HG02852 (cell line): ENCODE data around the gene DRG1.
"Not testable (repeated sequence)": the region's sequence is repeated elsewhere in the genome, so short reads cannot be mapped to it uniquely, and the experiment has no call there.

ENCODE experiments used
- ATAC-seq: cut with Tn5 transposase; IDR thresholded peaks from one replicate; pipeline ENCODE4 v1.9.1; 2021; ENCODE audit warnings: mild to moderate bottlenecking, moderate library complexity; ENCODE audit not compliant: unreplicated experiment

The DRG1 gene

GRCh38 chr22:31399211-31400022 lies at the start of gene DRG1:
TSS of gene DRG1 (plus strand) at chr22:31399604. CDS start at chr22:31399684, 80 bp downstream.
- ATAC-seq, result peak; percentile 93

DNA sequence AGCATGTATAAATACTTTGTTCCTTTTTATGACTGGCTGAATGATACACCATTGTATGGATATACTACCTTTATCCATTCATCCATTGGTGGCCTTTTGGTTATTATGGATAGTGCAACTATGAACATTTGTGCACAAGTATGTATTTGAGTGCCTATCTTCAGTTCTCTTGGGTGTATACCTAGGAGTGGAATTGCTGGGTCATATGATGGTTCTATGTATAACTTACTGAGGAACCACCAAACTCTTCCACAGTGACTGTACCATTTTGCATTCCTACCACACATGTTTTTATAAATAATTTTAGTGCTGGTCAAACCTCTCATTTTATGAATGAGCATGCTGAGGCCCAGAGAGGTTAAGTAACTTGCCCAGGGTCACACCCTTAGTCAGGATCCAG lies 49.4 kb upstream of the DRG1 start:
- no peak for ATAC-seq

- ATAC-seq, result no peak
These were observed 49.0 kb upstream of the DRG1 start for GRCh38 chr22:31350410-31350863.

- no peak for ATAC-seq
These were observed 44.9 kb upstream of the DRG1 start for GRCh38 chr22:31354515-31354914.

DNA sequence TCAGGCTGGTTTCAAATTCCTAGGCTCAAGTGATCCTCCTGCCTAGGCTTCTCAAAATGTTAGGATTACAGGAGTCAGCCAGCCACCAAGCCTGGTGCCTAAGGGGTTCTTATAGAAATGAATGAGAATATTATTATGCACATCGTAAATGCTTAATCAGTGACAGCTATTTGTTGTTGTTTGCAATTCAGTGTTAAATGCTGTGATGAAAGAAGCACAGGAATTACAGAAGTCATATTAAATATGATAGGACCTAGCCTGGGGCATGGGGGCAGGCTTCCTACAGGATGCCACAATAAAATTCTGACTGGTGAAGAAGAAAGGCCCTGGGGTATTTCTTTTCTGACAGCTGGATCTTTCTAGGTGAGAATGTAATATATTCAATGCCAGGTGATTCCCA lies 39.4 kb upstream of the DRG1 start:
- no peak for ATAC-seq

DNA sequence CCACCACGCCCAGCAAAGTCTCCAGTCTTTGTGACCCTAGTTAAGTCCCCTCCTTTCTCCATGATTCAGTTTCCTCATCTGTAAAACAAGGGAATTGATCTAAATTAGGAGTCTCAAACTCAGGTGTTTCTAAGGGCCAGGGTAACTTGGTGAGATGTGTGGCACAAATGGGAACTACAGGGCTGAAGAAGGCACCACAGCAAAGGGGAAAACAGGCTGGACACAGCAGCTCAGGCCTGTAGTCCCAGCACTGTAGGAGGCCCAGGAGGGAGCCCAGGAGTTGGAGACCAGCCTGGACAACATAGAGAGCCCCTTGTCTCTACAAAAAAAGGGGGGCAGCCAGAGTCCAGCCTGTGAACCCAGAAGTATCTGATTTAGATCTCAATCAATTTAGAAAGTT lies 37.7 kb upstream of the DRG1 start:
- no peak for ATAC-seq

DNA sequence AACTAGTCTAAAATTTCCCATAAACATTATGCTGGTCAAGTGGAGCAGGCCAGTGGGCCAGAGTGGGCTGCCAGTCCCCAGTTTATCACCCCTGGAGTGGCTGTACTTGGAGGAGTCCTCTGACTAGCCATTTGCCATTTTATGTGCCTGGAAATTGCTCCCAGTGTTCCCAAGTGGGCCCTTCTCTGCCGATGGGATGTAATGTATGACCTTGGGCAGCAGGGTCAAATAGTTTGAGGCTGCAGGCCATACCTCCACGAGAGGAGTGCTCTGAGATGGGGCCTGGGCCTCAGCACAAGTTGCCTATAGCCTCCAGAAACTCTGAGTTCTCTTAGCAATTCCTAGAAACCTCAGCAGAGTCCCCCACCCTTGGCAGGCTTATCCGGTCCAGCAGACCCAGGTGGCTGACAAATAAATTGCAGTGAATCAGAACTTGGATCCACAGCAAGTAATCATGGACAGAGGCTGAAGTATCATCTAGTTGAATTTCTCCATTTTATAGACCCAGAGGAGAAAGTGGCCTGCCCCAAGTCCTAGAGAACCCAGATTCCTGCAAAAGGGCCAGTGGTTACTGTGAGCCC lies 35.4 kb upstream of the DRG1 start:
- no peak for ATAC-seq

GRCh38 chr22:31367426-31367825 lies 32.0 kb upstream of the DRG1 start:
- ATAC-seq, result no peak

- ATAC-seq, result no peak
These were observed 21.8 kb upstream of the DRG1 start for GRCh38 chr22:31377612-31378011.

GRCh38 chr22:31378123-31378522 lies 21.3 kb upstream of the DRG1 start:
- no peak for ATAC-seq

DNA sequence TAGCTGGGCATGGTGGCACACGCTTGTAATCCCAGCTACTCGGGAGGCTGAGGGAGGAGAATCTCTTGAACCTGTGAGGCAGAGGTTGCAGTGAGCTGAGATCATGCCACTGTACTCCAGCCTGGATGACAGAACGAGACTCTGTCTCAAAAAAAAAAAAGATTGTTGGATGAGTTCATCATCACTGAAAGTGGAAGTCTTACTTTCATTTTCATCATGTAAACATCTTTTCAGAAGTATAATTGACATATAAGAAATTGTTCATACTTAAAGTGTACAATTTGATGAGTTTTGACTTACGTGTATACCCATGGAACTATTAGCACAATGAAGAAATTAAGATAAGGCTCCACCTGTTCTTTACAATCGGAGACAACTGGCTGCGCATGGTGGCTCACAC lies 20.8 kb upstream of the DRG1 start:
- ATAC-seq, result not testable (repeated sequence)

- ATAC-seq, result no peak
These were observed 5.5 kb upstream of the DRG1 start for GRCh38 chr22:31393893-31394292.

DNA sequence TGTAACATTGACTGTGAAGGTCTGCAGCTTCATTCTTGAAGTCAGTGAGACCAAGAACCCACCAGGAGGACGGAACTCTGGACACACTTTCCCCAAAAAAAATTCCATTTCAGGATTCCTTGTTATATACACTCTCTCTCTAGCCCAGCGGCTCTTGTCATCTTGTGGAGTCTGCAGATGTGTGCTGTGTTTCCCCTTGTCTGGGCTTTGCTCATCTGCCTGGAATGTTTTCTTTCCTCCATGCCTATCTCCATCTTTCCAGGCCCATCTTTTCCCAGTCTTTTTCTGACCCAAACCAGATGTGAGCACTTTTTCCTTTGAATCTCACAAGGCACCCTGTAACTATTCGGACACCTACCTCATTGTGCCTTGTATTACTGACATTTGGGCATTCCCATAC lies 5.1 kb upstream of the DRG1 start:
- ATAC-seq, result no peak

- ATAC-seq, result no peak
These were observed 1.2 kb upstream of the DRG1 start for GRCh38 chr22:31398231-31398630.

DNA sequence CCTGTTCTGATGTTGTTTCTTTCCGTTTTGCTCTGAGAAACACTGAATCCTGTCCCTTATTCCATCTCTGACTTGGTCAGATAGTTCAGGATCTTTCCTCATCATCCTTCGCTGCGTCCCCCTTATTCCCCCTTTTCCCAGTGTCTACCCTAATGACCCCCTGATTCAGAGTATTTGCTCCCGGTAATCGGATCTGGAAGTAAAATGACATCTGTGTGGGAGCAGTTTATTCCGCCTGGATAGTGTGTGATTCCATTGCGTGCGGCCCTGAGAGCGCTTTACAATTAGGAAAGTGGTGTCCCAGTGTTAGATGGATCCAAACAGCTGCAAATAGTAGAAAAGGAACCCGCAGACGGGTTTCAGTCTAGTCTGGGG lies 606 bp downstream of the DRG1 start:
- ATAC-seq, result no peak

GRCh38 chr22:31402350-31402749 lies 2.9 kb downstream of the DRG1 start:
- not testable (repeated sequence) for ATAC-seq

DNA sequence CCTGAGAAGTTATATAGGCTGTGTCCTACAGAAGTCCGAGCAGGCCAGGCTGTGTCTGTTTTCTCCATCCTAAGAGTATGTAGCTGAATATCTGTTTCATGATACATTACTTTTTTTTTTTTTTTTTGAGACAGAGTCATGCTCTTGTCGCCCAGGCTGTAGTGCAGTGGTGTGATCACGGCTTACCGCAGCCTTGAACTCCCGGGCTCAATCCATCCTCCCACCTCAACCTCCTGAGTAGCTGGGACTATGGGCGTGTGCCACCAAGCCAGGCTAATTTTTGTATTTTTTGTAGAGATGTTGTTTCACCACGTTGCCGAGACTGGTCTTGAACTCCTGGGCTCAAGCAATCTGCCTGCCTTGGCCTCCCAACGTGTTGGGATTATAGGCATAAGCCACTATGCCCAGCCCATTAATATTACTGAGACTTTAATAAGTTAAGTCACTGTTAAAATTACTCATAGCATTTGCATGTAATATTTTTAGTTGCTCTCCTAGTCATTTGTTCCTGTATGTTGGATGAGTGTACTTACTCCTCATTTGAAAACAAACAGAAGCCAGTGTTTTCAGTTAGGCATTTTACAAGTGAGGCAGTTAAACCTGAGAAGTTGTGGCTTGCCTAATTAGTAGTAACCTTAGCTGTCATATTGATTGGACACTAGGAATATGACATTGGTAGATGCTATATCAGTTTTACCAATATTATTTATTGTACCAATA lies 26.1 kb downstream of the DRG1 start:
- no peak for ATAC-seq

- no peak for ATAC-seq
These were observed 32.5 kb downstream of the DRG1 start for GRCh38 chr22:31431950-31432349.

DNA sequence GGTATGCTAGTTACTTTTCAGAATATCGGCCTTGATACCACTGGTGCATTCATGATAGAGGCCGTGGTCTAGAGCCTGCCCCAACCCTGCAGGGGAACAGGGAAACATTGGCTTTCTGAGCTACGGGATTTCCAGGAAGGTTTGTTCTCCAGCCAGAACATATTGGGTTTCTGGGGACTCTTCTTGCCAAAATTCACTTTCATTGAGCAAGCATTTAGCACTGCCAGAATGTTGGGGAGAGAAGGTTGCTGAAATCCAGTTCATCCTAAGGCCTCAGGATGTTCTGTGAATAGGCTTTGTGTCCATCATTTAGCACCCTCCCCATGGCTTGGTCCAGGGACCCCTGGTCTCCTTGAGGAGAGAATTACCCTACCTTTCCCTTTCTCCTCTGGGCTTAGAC lies 36.7 kb downstream of the DRG1 start:
- no peak for ATAC-seq

DNA sequence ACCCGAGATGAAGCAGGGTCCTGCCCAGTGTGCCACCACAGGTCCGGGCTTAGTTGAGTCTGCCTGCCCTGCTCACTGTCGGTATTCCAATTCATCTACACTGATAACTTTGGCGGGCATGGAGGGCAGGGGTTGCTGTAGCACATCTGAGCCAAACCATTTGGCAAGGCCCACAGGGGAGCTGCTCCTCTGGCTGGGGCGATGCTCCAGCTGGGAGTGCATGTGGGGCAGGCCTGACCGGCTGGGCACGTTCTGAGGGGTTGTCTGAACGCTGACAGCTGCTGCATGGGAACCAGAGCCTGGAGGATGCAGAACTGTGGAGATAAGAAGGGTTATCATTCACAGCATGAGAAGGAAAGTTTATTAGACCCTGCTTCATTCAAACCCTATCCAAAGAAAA lies 40.4 kb downstream of the DRG1 start:
- ATAC-seq, result no peak

DNA sequence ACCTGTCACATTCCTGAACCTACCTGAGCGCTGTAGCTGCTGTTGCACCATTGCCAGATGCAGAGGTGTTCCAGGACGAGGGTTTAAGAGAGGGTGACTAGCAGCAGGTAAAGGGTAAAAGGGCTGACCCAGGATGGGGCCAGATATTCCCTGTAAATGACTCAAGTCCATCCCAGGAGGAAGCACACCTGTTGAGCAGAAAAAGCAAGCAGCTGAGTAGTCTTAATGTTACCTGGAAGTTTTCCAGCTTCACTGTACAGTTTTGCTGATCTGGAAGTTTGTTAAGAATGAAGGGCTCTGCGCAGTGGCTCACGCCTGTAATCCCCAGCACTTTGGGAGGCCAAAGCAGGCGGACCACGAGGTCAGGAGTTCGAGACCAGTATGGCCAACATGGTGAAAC lies 41.3 kb downstream of the DRG1 start:
- ATAC-seq, result no peak

GRCh38 chr22:31441652-31442051 lies 42.2 kb downstream of the DRG1 start:
- ATAC-seq, result no peak
